ENCODE data around the gene CLDN10. TPM values are rescaled to one million over a fixed set of nuclear protein-coding genes. Genes with fewer than 3 reads are reported as not detected.
"Not testable (repeated sequence)": the region's sequence is repeated elsewhere in the genome, so short reads cannot be mapped to it uniquely, and the experiment has no call there.

Gene CLDN10
- polyA plus RNA-seq, 1 donor from 2014 or later: not detected

DNA sequence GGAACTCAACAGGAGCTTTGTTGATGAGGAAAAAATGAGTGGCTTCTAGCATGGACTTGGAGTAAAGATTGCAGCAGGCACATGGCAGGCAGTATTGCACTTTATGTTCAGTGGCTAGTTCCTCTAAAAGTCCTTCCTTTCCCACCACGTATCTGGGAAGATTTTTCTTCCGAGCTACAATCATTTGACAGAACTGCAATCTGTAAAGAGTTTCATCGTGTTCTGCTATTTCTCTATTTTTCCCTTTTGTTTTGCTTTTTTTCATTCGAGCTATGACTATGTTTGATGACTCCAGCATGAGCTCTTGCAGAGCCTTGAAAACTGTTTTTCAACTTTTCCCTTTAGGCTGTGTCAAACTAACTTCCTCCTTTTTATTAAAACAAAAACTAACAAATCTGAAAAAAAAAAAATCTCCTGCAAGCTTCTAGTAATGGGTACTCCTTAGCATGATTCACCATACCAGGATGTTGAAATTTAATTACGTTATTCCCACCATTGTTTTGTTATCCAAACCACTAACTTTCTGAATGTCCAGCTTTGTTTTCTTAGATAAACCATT, 12.3 kb downstream of the CLDN10 start:
- Histone ChIP-seq H3K9me3 (ENCODE audit: low read length) (no peaks in the 10 kb centered on the region), H3K27ac (ENCODE audit: low read length) (no peak overlapping the region), H3K27me3 (ENCODE audit: insufficient read depth, low read depth, low read length) (no peaks in the 10 kb centered on the region), H2AFZ (ENCODE audit: low read depth, low read length) (no peak overlapping the region), H3K36me3 (ENCODE audit: insufficient read depth, low read length) (no peaks in the 10 kb centered on the region), H3K9me2 (ENCODE audit: insufficient read depth, low read length) (no peaks in the 10 kb centered on the region), H3K4me2 (ENCODE audit: low read length) (no peak overlapping the region), H4K20me1 (ENCODE audit: insufficient read depth) (no peaks in the 10 kb centered on the region), H3K4me3 (ENCODE audit: low read length) (no peak overlapping the region), H3F3A (ENCODE audit: insufficient read depth, low read length, poor library complexity, severe bottlenecking) (no peaks in the 10 kb centered on the region), H3K79me2 (replicated peaks; ENCODE audit: insufficient read depth, low read length) (no peaks in the 10 kb centered on the region), H3K9ac (ENCODE audit: low read length) (no peak overlapping the region)
- TF ChIP-seq EP300 (conservative IDR thresholded peaks at IDR 0.05; ENCODE audit: poor library complexity, severe bottlenecking): no peak
- no peak for TF ChIP-seq MXI1 (conservative IDR thresholded peaks at IDR 0.05; ENCODE audit: poor library complexity, severe bottlenecking)
- TF ChIP-seq, protein P1, sequence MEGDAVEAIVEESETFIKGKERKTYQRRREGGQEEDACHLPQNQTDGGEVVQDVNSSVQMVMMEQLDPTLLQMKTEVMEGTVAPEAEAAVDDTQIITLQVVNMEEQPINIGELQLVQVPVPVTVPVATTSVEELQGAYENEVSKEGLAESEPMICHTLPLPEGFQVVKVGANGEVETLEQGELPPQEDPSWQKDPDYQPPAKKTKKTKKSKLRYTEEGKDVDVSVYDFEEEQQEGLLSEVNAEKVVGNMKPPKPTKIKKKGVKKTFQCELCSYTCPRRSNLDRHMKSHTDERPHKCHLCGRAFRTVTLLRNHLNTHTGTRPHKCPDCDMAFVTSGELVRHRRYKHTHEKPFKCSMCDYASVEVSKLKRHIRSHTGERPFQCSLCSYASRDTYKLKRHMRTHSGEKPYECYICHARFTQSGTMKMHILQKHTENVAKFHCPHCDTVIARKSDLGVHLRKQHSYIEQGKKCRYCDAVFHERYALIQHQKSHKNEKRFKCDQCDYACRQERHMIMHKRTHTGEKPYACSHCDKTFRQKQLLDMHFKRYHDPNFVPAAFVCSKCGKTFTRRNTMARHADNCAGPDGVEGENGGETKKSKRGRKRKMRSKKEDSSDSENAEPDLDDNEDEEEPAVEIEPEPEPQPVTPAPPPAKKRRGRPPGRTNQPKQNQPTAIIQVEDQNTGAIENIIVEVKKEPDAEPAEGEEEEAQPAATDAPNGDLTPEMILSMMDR (IDR thresholded peaks at IDR 0.05; ENCODE audit: poor library complexity, severe bottlenecking): no peak
- no peak for TF ChIP-seq TAF1 (IDR thresholded peaks at IDR 0.05; ENCODE audit: low read depth)
- no peak for TF ChIP-seq EZH2 (IDR thresholded peaks at IDR 0.05; ENCODE audit: borderline replicate concordance, insufficient read depth, low read length, poor library complexity, severe bottlenecking)
- TF ChIP-seq, protein P2, sequence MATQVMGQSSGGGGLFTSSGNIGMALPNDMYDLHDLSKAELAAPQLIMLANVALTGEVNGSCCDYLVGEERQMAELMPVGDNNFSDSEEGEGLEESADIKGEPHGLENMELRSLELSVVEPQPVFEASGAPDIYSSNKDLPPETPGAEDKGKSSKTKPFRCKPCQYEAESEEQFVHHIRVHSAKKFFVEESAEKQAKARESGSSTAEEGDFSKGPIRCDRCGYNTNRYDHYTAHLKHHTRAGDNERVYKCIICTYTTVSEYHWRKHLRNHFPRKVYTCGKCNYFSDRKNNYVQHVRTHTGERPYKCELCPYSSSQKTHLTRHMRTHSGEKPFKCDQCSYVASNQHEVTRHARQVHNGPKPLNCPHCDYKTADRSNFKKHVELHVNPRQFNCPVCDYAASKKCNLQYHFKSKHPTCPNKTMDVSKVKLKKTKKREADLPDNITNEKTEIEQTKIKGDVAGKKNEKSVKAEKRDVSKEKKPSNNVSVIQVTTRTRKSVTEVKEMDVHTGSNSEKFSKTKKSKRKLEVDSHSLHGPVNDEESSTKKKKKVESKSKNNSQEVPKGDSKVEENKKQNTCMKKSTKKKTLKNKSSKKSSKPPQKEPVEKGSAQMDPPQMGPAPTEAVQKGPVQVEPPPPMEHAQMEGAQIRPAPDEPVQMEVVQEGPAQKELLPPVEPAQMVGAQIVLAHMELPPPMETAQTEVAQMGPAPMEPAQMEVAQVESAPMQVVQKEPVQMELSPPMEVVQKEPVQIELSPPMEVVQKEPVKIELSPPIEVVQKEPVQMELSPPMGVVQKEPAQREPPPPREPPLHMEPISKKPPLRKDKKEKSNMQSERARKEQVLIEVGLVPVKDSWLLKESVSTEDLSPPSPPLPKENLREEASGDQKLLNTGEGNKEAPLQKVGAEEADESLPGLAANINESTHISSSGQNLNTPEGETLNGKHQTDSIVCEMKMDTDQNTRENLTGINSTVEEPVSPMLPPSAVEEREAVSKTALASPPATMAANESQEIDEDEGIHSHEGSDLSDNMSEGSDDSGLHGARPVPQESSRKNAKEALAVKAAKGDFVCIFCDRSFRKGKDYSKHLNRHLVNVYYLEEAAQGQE (IDR thresholded peaks at IDR 0.05; ENCODE audit: borderline replicate concordance): no peak
- TF ChIP-seq POLR2AphosphoS5 (IDR thresholded peaks at IDR 0.05): no peak
- no peak for TF ChIP-seq SMC3 (conservative IDR thresholded peaks at IDR 0.05; ENCODE audit: poor library complexity)
- TF ChIP-seq RAD21 (conservative IDR thresholded peaks at IDR 0.05): no peak

DNA sequence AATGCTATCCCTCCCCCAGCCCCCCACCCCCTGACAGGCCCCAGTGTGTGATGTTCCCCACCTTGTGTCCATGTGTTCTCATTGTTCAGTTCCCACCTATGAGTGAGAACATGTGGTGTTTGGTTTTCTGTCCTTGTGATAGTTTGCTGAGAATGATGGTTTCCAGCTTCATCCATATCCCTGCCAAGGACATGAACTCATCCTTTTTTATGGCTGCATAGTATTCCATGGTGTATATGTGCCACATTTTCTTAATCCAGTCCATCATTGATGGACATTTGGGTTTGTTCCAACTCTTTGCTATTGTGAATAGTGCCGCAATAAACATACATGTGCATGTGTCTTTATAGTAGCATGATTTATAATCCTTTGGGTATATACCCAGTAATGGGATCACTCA, 13.2 kb downstream of the CLDN10 start:
- H3K36me3 ChIP-seq (ENCODE audit: insufficient read depth, low read length); H3K9me3 ChIP-seq (ENCODE audit: low read length); H3K4me3 ChIP-seq (ENCODE audit: low read length); H3K9ac ChIP-seq (ENCODE audit: low read length); H3K79me2 ChIP-seq (replicated peaks; ENCODE audit: insufficient read depth, low read length); H3K9me2 ChIP-seq (ENCODE audit: insufficient read depth, low read length); H3F3A ChIP-seq (ENCODE audit: insufficient read depth, low read length, poor library complexity, severe bottlenecking); H3K27ac ChIP-seq (ENCODE audit: low read length); H2AFZ ChIP-seq (ENCODE audit: low read depth, low read length); H4K20me1 ChIP-seq (ENCODE audit: insufficient read depth); H3K27me3 ChIP-seq (ENCODE audit: insufficient read depth, low read depth, low read length); H3K4me2 ChIP-seq (ENCODE audit: low read length): not testable (repeated sequence)

DNA sequence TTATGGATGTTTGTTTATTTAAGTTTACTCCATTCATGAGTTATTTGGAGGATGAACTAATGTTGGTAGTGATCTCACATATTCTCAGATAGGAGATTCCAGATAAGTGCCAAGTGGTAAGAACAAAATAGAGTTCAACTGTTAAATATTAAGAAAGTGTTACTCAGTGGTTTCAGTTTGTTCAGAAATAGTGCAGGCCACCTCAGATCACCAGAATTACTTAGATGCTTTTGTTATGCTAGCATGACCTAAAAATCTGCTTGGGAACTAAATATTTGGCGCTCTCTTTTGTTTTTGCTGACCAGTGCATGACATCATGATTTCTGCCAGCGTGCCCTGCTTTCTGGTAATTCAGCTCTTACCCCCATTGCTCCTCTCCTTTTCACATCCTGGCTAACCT, 15.6 kb downstream of the CLDN10 start:
- no peaks in the 10 kb centered on the region for H3F3A ChIP-seq (ENCODE audit: insufficient read depth, low read length, poor library complexity, severe bottlenecking)
- H3K9ac ChIP-seq (ENCODE audit: low read length): no peak overlapping the region
- no peaks in the 10 kb centered on the region for H3K79me2 ChIP-seq (replicated peaks; ENCODE audit: insufficient read depth, low read length)
- H3K4me3 ChIP-seq (ENCODE audit: low read length): no peak overlapping the region
- H4K20me1 ChIP-seq (ENCODE audit: insufficient read depth): no peaks in the 10 kb centered on the region
- H3K9me3 ChIP-seq (ENCODE audit: low read length): no peaks in the 10 kb centered on the region
- H3K36me3 ChIP-seq (ENCODE audit: insufficient read depth, low read length): no peaks in the 10 kb centered on the region
- no peak overlapping the region for H3K4me2 ChIP-seq (ENCODE audit: low read length)
- no peak overlapping the region for H2AFZ ChIP-seq (ENCODE audit: low read depth, low read length)
- no peak overlapping the region for H3K27ac ChIP-seq (ENCODE audit: low read length)
- no peaks in the 10 kb centered on the region for H3K9me2 ChIP-seq (ENCODE audit: insufficient read depth, low read length)
- H3K27me3 ChIP-seq (ENCODE audit: insufficient read depth, low read depth, low read length): no peaks in the 10 kb centered on the region
- TF ChIP-seq SMC3 (conservative IDR thresholded peaks at IDR 0.05; ENCODE audit: poor library complexity) (no peak), POLR2AphosphoS5 (IDR thresholded peaks at IDR 0.05) (no peak), EZH2 (IDR thresholded peaks at IDR 0.05; ENCODE audit: borderline replicate concordance, insufficient read depth, low read length, poor library complexity, severe bottlenecking) (no peak), MXI1 (conservative IDR thresholded peaks at IDR 0.05; ENCODE audit: poor library complexity, severe bottlenecking) (no peak), TAF1 (IDR thresholded peaks at IDR 0.05; ENCODE audit: low read depth) (no peak), RAD21 (conservative IDR thresholded peaks at IDR 0.05) (no peak)
- TF ChIP-seq, protein P2 (IDR thresholded peaks at IDR 0.05; ENCODE audit: borderline replicate concordance): no peak
- TF ChIP-seq, protein P1 (IDR thresholded peaks at IDR 0.05; ENCODE audit: poor library complexity, severe bottlenecking): no peak
